NCI-H526 treated with DMSO at 0.1 percent for 48 hours (cell line): ENCODE results near the gene APOBEC3H.

Experiments
- DNase-seq: peaks from one replicate; lab custom pipeline; 2025; lab: John Stamatoyannopoulos, UW

APOBEC3H gene

DNA sequence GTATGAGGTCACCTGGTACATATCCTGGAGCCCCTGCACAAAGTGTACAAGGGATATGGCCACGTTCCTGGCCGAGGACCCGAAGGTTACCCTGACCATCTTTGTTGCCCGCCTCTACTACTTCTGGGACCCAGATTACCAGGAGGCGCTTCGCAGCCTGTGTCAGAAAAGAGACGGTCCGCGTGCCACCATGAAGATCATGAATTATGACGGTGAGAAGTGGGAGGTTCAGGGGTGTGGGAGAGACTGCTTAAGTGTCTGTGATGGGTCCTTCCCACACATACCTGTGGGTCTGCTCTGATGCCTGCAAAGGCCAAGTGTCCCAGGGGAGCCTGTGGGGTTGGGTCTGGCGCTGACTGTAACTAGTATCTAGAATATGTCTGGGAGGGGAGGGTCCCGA lies 16.0 kb upstream of the APOBEC3H start:
- DNase-seq, result no peak

- DNase-seq, result no peak
These were observed 15.4 kb upstream of the APOBEC3H start for GRCh38 chr22:39081598-39081997.

DNA sequence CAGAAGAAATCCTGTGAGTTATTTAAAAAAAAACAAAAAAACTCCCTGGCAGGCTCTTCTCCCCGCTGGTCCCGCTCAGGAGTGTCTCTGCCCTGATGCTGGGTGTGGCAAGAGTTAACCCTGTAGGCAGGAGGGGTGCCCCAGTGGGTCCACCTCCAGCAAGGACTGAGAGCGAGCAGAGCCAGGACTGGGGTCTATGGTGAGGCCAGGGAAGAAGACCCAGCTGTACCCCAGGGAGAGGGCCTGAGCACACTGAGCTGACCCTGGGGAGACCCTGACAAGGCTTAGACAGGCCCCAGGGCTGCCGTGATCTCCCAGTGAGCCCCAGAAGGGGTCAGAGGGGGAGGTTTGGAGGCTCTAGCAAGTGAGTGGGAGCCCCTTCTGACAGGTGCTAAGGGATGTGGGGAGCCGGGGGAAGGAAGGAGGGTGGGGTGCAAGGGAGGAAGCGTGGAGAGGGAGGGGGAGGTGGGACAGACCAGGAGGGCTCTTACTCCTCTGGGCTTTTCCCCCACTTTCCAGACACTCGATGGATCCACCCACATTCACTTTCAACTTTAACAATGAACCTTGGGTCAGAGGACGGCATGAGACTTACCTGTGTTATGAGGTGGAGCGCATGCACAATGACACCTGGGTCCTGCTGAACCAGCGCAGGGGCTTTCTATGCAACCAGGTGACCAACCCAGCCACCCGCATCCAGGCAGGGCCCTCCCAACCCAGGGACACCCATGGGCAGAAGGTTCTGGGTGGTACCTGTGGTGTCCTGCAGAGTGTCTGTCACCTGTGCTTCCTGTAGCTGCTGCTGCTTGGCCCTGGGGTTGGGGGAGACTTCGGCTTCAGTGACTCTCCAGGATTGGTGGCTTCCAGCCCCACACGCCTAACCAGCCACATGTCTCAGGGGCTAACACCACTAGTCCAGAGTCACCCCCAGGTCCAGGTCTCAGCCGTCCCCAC lies 13.6 kb upstream of the APOBEC3H start:
- DNase-seq, result no peak

DNA sequence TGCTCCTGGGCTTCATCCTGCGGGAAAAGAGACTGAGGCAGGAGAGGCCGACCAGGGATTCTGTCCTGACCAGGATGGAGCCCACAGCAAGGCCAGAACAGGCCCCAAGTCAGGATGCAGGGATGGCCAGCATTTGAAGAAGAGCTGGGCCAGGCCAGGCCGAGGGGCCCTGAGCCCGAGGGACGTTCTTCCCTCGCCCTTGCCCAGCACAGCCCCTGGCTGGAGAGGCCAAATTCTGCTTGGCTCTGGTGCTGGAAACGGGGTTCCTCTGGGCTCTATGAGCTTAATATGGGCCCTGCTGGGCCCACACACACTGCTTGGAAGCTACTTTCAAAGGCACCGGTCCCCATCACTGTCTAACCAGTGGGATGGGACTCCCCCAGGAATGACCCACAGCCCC lies 12.4 kb upstream of the APOBEC3H start:
- no peak for DNase-seq

GRCh38 chr22:39087098-39087497 lies 9.9 kb upstream of the APOBEC3H start:
- DNase-seq, result no peak

DNA sequence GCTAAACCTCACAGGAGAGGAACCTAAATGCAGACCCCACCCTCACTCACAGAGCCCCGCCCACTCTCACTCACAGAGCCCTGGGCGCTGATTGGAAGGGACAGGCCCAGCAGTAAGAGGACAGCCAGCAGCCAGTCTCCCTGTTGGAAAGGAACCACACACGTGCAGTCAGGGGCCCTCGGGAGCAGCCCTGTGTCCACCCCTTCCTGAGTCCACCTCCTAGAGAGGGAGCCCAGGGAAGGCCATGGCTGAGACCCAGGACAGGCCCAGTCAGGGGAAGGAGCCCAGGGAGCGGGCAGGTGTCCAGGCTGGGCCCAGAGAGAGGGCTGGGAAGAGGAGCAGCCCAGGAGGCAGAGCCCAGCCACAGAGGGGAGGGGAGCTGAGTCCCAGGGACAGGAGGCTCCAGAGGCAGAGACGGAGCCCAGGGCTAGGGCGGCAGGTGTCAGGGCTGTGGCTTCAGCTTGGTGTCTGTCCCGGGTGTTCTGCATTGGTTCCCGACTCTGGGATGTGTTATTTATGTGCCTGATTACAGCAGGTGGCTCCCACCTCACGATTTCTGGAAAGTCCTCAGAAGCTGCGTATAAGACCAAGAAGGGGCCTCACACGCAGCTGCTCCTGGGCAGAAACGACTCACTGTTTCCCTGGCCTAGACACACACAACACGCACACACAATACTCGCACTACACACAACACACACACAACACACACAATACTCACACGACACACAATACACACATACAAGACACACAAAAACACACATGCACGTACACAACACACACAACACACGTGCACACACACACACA lies 9.0 kb upstream of the APOBEC3H start:
- no peak for DNase-seq

DNA sequence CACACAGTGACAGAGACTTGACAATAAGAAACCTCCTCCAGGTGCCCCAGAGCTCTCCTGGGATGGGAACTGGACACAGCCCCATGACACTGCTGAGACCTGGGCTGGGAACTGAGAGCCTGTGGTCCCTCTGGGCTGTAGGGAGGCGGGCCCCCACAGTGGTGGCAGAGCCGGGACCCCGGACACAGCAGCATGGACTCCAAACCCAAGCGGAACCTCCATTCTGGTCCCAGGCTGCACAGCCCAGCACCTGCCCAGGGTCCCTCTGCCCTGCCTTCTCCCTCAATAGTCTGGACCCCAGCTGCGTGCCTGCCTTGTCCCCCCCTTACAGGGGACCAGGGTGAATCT lies 8.4 kb upstream of the APOBEC3H start:
- no peak for DNase-seq

- DNase-seq, result no peak
These were observed 7.1 kb upstream of the APOBEC3H start for GRCh38 chr22:39089928-39090327.

- no peak for DNase-seq
These were observed 6.5 kb upstream of the APOBEC3H start for GRCh38 chr22:39090426-39091064.

- DNase-seq, result no peak
These were observed 5.6 kb upstream of the APOBEC3H start for GRCh38 chr22:39091126-39092081.

DNA sequence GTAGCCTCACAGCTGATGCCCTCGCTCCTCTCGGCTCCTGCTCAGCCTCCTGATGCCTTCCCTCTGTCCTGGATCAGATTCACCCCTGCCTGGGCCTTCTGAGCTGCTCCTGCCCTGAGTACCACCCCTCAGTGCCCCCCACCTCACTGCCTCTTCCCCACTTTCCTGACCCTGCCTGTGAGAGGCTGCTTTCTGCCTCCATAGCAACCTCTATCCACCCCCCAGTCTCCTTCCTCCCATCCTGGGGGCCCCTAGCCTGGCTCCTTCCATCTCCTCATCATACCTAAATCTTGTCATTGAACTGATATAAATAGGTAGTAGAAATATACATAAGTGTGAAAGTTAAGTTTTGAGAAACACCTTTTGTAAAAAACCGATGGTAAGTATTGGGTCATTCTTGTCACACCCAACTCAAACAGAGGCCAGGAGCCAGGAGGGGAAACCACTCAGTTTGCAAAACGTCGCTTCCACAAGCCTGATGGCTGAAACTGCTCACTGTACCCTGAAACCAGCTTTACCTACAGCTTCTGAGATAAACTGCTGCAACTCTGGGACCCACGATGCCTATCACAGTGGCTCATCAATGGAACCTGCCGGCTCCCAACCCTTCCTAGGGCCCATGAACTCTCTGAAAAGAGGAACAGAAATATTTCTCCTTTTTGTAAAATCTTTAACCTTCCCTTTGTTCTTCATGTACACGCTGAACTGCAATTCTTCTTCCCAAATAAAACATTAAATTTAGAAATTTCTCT lies 4.8 kb upstream of the APOBEC3H start:
- no peak for DNase-seq

GRCh38 chr22:39094717-39095389 lies 2.2 kb upstream of the APOBEC3H start:
- no peak for DNase-seq

- no peak for DNase-seq
These were observed 1.1 kb upstream of the APOBEC3H start for GRCh38 chr22:39095971-39096370.

DNA sequence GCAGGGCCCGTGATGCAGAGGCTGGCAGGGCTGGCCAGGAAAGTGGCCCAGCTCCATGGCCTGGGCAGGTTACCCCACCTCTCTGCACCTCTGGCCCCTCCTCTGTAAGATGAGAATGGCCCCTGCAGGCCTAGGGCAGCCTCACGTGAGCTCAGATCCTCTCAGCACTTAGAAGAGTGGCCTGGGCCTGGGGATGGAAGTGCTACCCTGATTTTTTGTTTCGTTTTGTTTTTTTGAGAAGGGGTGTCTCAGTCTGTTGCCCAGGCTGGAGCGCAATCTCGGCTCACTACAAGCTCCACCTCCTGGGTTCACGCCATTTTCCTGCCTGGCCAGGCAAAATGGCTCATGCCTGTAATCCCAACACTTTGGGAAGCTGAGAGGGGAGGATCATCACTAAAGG lies 982 bp downstream of the APOBEC3H start:
- no peak for DNase-seq

DNA sequence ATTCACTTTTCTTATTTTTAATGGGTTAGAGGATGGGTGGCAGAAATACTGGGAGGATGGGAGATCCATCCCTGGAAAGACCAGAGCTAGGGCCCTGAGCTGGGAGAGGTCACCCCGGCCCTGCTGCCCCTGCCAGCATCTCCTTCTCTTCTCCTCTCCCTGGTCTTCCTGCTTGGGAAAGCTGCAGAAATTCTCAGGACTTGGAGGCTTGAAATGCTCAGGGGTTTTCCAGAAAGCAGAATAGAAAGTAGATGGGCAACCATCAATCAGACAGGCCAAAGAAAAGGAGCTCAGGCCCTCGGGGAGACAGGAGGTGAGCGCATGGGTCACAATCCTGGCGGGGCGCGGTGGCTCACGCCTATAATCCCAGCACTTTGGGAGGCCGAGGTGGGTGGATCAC lies 1.5 kb downstream of the APOBEC3H start:
- no peak for DNase-seq

- no peak for DNase-seq
These were observed 4.2 kb downstream of the APOBEC3H start for GRCh38 chr22:39101226-39101625.

DNA sequence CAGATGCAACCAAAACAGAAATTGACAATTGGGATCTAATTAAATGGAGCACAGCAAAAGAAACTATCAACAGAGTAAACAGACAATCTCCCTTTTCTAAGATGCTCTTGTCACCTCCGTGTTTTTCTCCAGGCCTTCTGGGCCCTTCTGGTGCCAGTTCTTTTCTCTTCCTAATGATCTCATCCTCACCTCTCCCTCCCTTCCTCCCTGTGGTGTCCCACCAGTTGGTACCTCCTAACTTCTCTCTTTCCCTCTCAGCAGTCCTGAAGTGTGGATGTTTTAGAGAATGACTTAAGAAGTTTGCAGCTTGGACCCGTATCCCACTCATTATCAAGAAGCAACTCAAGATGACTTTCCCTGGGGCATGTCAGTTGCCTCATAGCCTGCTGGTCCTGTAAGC lies 6.4 kb downstream of the APOBEC3H start:
- DNase-seq, result no peak

- DNase-seq, result no peak
These were observed 9.3 kb downstream of the APOBEC3H start for GRCh38 chr22:39106326-39106725.

DNA sequence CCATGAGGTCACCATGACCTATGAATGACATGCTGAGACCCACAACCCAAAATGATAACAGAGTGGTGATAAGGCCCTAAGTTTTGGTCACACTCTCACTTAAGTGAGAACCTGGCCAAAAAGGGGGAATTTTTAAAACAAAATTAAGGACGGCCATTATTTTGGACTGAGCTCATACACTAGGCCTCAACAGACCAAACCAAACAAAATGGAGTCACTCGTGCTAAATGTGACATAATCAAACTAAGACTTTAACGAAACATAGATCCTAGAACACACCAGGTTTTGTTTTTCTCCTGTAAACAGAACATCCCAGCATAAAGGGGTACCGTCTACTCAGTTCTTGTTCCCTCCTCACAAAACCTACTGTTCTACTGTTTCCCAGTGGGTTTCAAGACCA lies 11.4 kb downstream of the APOBEC3H start:
- DNase-seq, result no peak

- DNase-seq, result no peak
These were observed 12.3 kb downstream of the APOBEC3H start for GRCh38 chr22:39109361-39109760.
